Sigmoid colon (tissue), 7 donors: Measurements from ENCODE around the gene LAMC1. TPM values are rescaled to one million over a fixed set of nuclear protein-coding genes. Genes with fewer than 3 reads are reported as not detected.

Experiments
- DNase-seq: peaks from one replicate; pipeline ENCODE4 v3.0.0-alpha.2; 2019
- H3K27ac ChIP-seq, 4 donors: fragments of 200-600 bp; sonication (generic); one replicate each; pipeline ENCODE4 v1.5.1; 2016 to 2019; ENCODE audit warnings: mild to moderate bottlenecking in 1 of 4
- H3K27me3 ChIP-seq, 3 donors: fragments of 200-600 bp; sonication (generic); one replicate each; pipeline ENCODE4 v1.5.1; 2019; ENCODE audit warnings: mild to moderate bottlenecking in 1 of 3
- H3K36me3 ChIP-seq, 4 donors: fragments of 200-600 bp; sonication (generic); one replicate each; pipeline ENCODE4 v1.5.1; 2016 to 2019
- H3K4me1 ChIP-seq, 4 donors: fragments of 200-600 bp; sonication (generic); one replicate each; pipeline ENCODE4 v1.5.1; 2017 to 2019
- H3K4me3 ChIP-seq, 4 donors: fragments of 200-600 bp; sonication (generic); one replicate each; pipeline ENCODE4 v1.5.1; 2017 to 2019; ENCODE audit warnings: mild to moderate bottlenecking in 2 of 4, moderate library complexity in 1 of 4
- H3K9me3 ChIP-seq, 4 donors: fragments of 200-600 bp in 3 of 4; sonication (generic) in 3 of 4; one replicate each; pipeline versions ENCODE4 v1.5.1 to v1.6.1; 2013 to 2019
- EP300 ChIP-seq, 4 donors: sonication (generic); formaldehyde crosslinking; IDR thresholded peaks; one replicate each; pipeline ENCODE4 v1.6.1; 2017; ENCODE audit warnings: antibody characterized with exemption in 4 of 4
- POLR2A ChIP-seq, 2 donors: fragments of 450-650 bp; IDR thresholded peaks; one replicate each; pipeline ENCODE4 v1.6.1; 2016; ENCODE audit warnings: antibody characterized with exemption in 2 of 2, mild to moderate bottlenecking in 2 of 2, moderate library complexity in 2 of 2
- POLR2AphosphoS5 ChIP-seq, 4 donors: sonication (generic); formaldehyde crosslinking; IDR thresholded peaks; one replicate each; pipeline ENCODE4 v1.6.1; 2017; ENCODE audit warnings: antibody characterized with exemption in 4 of 4
- WGBS, 2 donors: extraction: QIAGEN DNeasy Blood & Tissue Kit; methylation state at CpG; one replicate each; pipeline ENCODE4 v1.1.7; 2013; 5-methylcytosine and 5-hydroxymethylcytosine counted together
- intact Hi-C: fragments of 100-400 bp; cut with DNase I; formaldehyde crosslinking; loops from one replicate; pipeline ENCODE4 v1.15.1; 2023
- polyA plus RNA-seq, 3 donors: library from polyadenylated mRNA; stranded (reverse); fragments of 200-250 nt; gene quantifications; one replicate each; pipeline ENCODE4 v1.2.3, GENCODE V29; 2013
- total RNA-seq, 4 donors: library from RNA; depleted of rRNA; stranded (reverse); fragments of >200 nt; gene quantifications; one replicate each; pipeline ENCODE4 v1.1.0, GENCODE V29; 2016
- TF ChIP-seq, protein P1 (sequence below), 4 experiments: fragments of 450-650 bp in 3 of 4; fragments of 200-600 bp in 1 of 4; IDR thresholded peaks; one replicate each; pipeline ENCODE4 v1.5.1; 2016 to 2019; ENCODE audit warnings: antibody characterized with exemption in 4 of 4, mild to moderate bottlenecking in 3 of 4, moderate library complexity in 2 of 4
- donor health status: healthy with polysubstance abuse.
- donor health status: Bipolar disorder and iron deficiency.
- donor health status: healthy.

LAMC1 gene
- total and polyA plus RNA-seq, 7 donors, result 3.5 to 542 (median 269) TPM

DNA sequence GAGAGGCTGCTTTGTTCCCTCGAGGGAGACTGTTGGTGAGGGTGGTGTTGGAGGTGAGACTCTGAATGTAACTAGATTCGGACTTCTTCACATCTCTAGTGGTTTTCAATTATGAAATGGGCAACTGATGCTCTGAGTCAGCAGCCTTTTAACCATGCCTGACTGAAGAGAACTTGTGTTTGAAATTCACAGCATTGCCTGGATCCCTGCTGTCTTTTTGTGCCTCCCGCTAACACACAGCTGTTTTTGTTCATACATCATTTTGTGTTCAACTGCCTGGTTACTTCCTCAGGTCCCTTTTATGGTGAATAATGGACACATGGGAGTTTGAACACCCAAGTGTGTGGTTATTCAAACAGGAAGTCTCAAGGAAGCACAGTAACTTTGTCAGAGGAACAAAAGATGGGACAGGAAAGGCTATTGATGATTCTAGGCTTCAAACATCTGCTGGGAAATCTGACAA lies 16.8 kb downstream of the LAMC1 start:
- Histone ChIP-seq H3K4me1 (peaks cover 0 to 86% (median 76%) of the 10 kb centered on the region in 4 donors), H3K27ac (peak overlapping the region; percentile 43 to 72 (median 62)), H3K36me3 (no peaks in the 10 kb centered on the region), H3K9me3 (no peaks in the 10 kb centered on the region), H3K27me3 (no peaks in the 10 kb centered on the region), H3K4me3 (no peak overlapping the region)
- intact Hi-C loops, result no loop called here
- 26 to 75% methylated on average over 3 of the region's 3 CpGs for WGBS, 2 donors
- TF ChIP-seq POLR2AphosphoS5 (IDR thresholded peaks at IDR 0.05) (peak in 1 of 4 donors; percentile 19), POLR2A (IDR thresholded peaks at IDR 0.05) (no peak), EP300 (IDR thresholded peaks at IDR 0.05) (no peak)
- TF ChIP-seq, protein P1, sequence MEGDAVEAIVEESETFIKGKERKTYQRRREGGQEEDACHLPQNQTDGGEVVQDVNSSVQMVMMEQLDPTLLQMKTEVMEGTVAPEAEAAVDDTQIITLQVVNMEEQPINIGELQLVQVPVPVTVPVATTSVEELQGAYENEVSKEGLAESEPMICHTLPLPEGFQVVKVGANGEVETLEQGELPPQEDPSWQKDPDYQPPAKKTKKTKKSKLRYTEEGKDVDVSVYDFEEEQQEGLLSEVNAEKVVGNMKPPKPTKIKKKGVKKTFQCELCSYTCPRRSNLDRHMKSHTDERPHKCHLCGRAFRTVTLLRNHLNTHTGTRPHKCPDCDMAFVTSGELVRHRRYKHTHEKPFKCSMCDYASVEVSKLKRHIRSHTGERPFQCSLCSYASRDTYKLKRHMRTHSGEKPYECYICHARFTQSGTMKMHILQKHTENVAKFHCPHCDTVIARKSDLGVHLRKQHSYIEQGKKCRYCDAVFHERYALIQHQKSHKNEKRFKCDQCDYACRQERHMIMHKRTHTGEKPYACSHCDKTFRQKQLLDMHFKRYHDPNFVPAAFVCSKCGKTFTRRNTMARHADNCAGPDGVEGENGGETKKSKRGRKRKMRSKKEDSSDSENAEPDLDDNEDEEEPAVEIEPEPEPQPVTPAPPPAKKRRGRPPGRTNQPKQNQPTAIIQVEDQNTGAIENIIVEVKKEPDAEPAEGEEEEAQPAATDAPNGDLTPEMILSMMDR (IDR thresholded peaks at IDR 0.05), result no peak
- no peak for DNase-seq

GRCh38 chr1:183040547-183040971 lies 17.3 kb downstream of the LAMC1 start:
- TF ChIP-seq POLR2A (IDR thresholded peaks at IDR 0.05) (no peak), EP300 (IDR thresholded peaks at IDR 0.05) (no peak), POLR2AphosphoS5 (IDR thresholded peaks at IDR 0.05) (no peak)
- TF ChIP-seq, protein P1 (IDR thresholded peaks at IDR 0.05), result no peak
- Histone ChIP-seq H3K36me3 (no peaks in the 10 kb centered on the region), H3K4me1 (peaks cover 0 to 86% (median 81%) of the 10 kb centered on the region in 4 donors), H3K4me3 (no peak overlapping the region), H3K27ac (peak overlapping the region; percentile 43 to 72 (median 62)), H3K27me3 (no peaks in the 10 kb centered on the region), H3K9me3 (no peaks in the 10 kb centered on the region)
- intact Hi-C loops, result no loop called here
- 73 to 77% methylated on average over 2 of the region's 2 CpGs for WGBS, 2 donors
- no peak for DNase-seq

- H3K9me3 ChIP-seq, result no peaks in the 10 kb centered on the region
- no peak for TF ChIP-seq POLR2A (IDR thresholded peaks at IDR 0.05)
- no peak for TF ChIP-seq POLR2AphosphoS5 (IDR thresholded peaks at IDR 0.05)
- no peak for TF ChIP-seq EP300 (IDR thresholded peaks at IDR 0.05)
- TF ChIP-seq, protein P1 (IDR thresholded peaks at IDR 0.05), result no peak
- peak overlapping the region in 2 of 4 donors; percentile 68 to 72 for H3K27ac ChIP-seq
- 55 to 61% methylated on average over 3 of the region's 3 CpGs for WGBS, 2 donors
- intact Hi-C loops, result no loop called here
- H3K36me3 ChIP-seq, result no peaks in the 10 kb centered on the region
- no peak overlapping the region for H3K4me3 ChIP-seq
- no peak for DNase-seq
- no peaks in the 10 kb centered on the region for H3K27me3 ChIP-seq
- H3K4me1 ChIP-seq, result peaks cover 0 to 99% (median 82%) of the 10 kb centered on the region in 4 donors
These were observed 20.0 kb downstream of the LAMC1 start for GRCh38 chr1:183043254-183043653.

GRCh38 chr1:183043872-183044854 lies 20.9 kb downstream of the LAMC1 start:
- H3K36me3 ChIP-seq, result no peaks in the 10 kb centered on the region
- H3K27ac ChIP-seq, result peak overlapping the region; percentile 49 to 72 (median 63)
- no peaks in the 10 kb centered on the region for H3K27me3 ChIP-seq
- intact Hi-C loops, result no loop called here
- no peak overlapping the region for H3K4me3 ChIP-seq
- no peak for TF ChIP-seq POLR2AphosphoS5 (IDR thresholded peaks at IDR 0.05)
- no peak for TF ChIP-seq EP300 (IDR thresholded peaks at IDR 0.05)
- H3K4me1 ChIP-seq, result peaks cover 0 to 99% (median 83%) of the 10 kb centered on the region in 4 donors
- no peak for DNase-seq
- no peaks in the 10 kb centered on the region for H3K9me3 ChIP-seq
- 69 to 72% methylated on average over 7 of the region's 7 CpGs for WGBS, 2 donors
